ENCODE measurements around the gene OGFOD3. TPM values are rescaled to one million over a fixed set of nuclear protein-coding genes. Genes with fewer than 3 reads are reported as not detected.

The OGFOD3 gene
- total RNA-seq, 1 donor from 2014 or later, result 35.6 TPM

GRCh38 chr17:82424001-82424862 is 5.8 kb upstream of the OGFOD3 start:
- peaks cover 28% of the 10 kb centered on the region for H3K36me3 Mint-ChIP-seq (ENCODE audit: low read depth)
- no peaks in the 10 kb centered on the region for H3K27me3 Mint-ChIP-seq (ENCODE audit: low read depth)
- peak overlapping the region; percentile 14 for H3K4me3 Mint-ChIP-seq
- H3K27ac Mint-ChIP-seq (ENCODE audit: unreplicated experiment), result no peak overlapping the region
- peaks cover 6% of the 10 kb centered on the region for H3K9me3 Mint-ChIP-seq
- H3K4me1 Mint-ChIP-seq, result peaks cover 4% of the 10 kb centered on the region
- TF ChIP-seq CTCF (conservative IDR thresholded peaks at IDR 0.05), result peak; percentile 64
- DNase-seq (ENCODE audit: low read depth, low spot score), result peak; percentile 47

GRCh38 chr17:82419540-82419939 is 1.2 kb upstream of the OGFOD3 start:
- no peak for TF ChIP-seq CTCF (conservative IDR thresholded peaks at IDR 0.05)
- peaks cover 3% of the 10 kb centered on the region for H3K9me3 Mint-ChIP-seq
- peaks cover 10% of the 10 kb centered on the region for H3K4me1 Mint-ChIP-seq
- no peak for DNase-seq (ENCODE audit: low read depth, low spot score)
- no peaks in the 10 kb centered on the region for H3K27me3 Mint-ChIP-seq (ENCODE audit: low read depth)
- no peak overlapping the region for H3K27ac Mint-ChIP-seq (ENCODE audit: unreplicated experiment)
- H3K4me3 Mint-ChIP-seq, result peak overlapping the region; percentile 86
- peaks cover 25% of the 10 kb centered on the region for H3K36me3 Mint-ChIP-seq (ENCODE audit: low read depth)

- H3K27ac Mint-ChIP-seq (ENCODE audit: unreplicated experiment), result no peak overlapping the region
- TF ChIP-seq CTCF (conservative IDR thresholded peaks at IDR 0.05), result peak; percentile 47
- peak overlapping the region; percentile 38 for H3K4me3 Mint-ChIP-seq
- peaks cover 12% of the 10 kb centered on the region for H3K36me3 Mint-ChIP-seq (ENCODE audit: low read depth)
- H3K4me1 Mint-ChIP-seq, result peaks cover 12% of the 10 kb centered on the region
- no peak for DNase-seq (ENCODE audit: low read depth, low spot score)
- H3K9me3 Mint-ChIP-seq, result no peaks in the 10 kb centered on the region
- H3K27me3 Mint-ChIP-seq (ENCODE audit: low read depth), result no peaks in the 10 kb centered on the region
Observed at GRCh38 chr17:82416771-82417170, 1.6 kb downstream of the OGFOD3 start.

- Mint-ChIP-seq H3K36me3 (ENCODE audit: low read depth) (peaks cover 8% of the 10 kb centered on the region), H3K9me3 (no peaks in the 10 kb centered on the region), H3K4me1 (peaks cover 12% of the 10 kb centered on the region), H3K27me3 (ENCODE audit: low read depth) (no peaks in the 10 kb centered on the region), H3K4me3 (no peak overlapping the region), H3K27ac (ENCODE audit: unreplicated experiment) (no peak overlapping the region)
- DNase-seq (ENCODE audit: low read depth, low spot score), result no peak
- no peak for TF ChIP-seq CTCF (conservative IDR thresholded peaks at IDR 0.05)
Observed at GRCh38 chr17:82416264-82416663, 2.1 kb downstream of the OGFOD3 start.

- Mint-ChIP-seq H3K9me3 (no peaks in the 10 kb centered on the region), H3K27ac (ENCODE audit: unreplicated experiment) (peak overlapping the region; percentile 67), H3K27me3 (ENCODE audit: low read depth) (no peaks in the 10 kb centered on the region), H3K4me3 (peak overlapping the region; percentile 34), H3K4me1 (peaks cover 12% of the 10 kb centered on the region), H3K36me3 (ENCODE audit: low read depth) (peaks cover 3% of the 10 kb centered on the region)
- TF ChIP-seq CTCF (conservative IDR thresholded peaks at IDR 0.05), result no peak
- DNase-seq (ENCODE audit: low read depth, low spot score), result no peak
Observed at GRCh38 chr17:82415786-82416185, 2.6 kb downstream of the OGFOD3 start.
